PC-9 (cell line): ENCODE data around the gene PRKG2. TPM values are rescaled to one million over a fixed set of nuclear protein-coding genes. Genes with fewer than 3 reads are reported as not detected.

Source experiments
- BruUV-seq: library from RNA; stranded (reverse); fragments of 400-500 nt; replicated peaks from 2 replicates; lab custom pipeline; 2021; lab: Mats Ljungman, UMichigan
- CTCF ChIA-PET: fragments of 300-600 bp; sonication (Branson Sonifier 250); formaldehyde crosslinking; loops from one replicate; lab custom pipeline; 2022; ENCODE audit warnings: antibody characterized with exemption; lab: Charles Lee
- POLR2A ChIA-PET: fragments of 300-600 bp; sonication (Branson Sonifier 250); formaldehyde crosslinking; loops from one replicate; lab custom pipeline; 2022; ENCODE audit warnings: antibody characterized with exemption; ENCODE audit not compliant: unreplicated experiment; lab: Charles Lee
- DNase-seq, 2 experiments: peaks; one replicate each; pipeline versions ENCODE4 v3.0.0 to v3.0.0-alpha.2; 2015 to 2022; ENCODE audit warnings: mixed read lengths in 1 of 2
- H2AFZ ChIP-seq: fragments of 200-600 bp; sonication (generic); 2 replicates; pipeline ENCODE4 v1.8.1; 2017; ENCODE audit warnings: antibody characterized with exemption
- H3F3A ChIP-seq: fragments of 200-600 bp; sonication (generic); 2 replicates; pipeline ENCODE4 v1.8.1; 2017; ENCODE audit warnings: antibody characterized with exemption, mild to moderate bottlenecking, low read depth; ENCODE audit not compliant: insufficient read depth
- H3K27ac ChIP-seq: fragments of 200-600 bp; sonication (generic); 2 replicates; pipeline ENCODE4 v1.6.1; 2016; ENCODE audit warnings: mixed run types
- H3K27me3 ChIP-seq: fragments of 200-600 bp; sonication (generic); 2 replicates; pipeline ENCODE4 v1.6.1; 2016; ENCODE audit warnings: low read depth, mixed run types; ENCODE audit not compliant: insufficient read depth
- H3K36me3 ChIP-seq: fragments of 200-600 bp; sonication (generic); 2 replicates; pipeline ENCODE4 v1.6.1; 2016; ENCODE audit warnings: low read depth, mixed run types
- H3K4me1 ChIP-seq: fragments of 200-600 bp; sonication (generic); replicated peaks from 2 replicates; pipeline ENCODE4 v1.6.1; 2016; ENCODE audit warnings: mixed run types; ENCODE audit not compliant: insufficient read depth
- H3K4me2 ChIP-seq: fragments of 200-600 bp; sonication (generic); 2 replicates; pipeline ENCODE4 v1.6.1; 2017; ENCODE audit warnings: mixed run types
- H3K4me3 ChIP-seq: fragments of 200-600 bp; sonication (generic); 2 replicates; pipeline ENCODE4 v1.6.1; 2016; ENCODE audit warnings: mixed run types
- H3K79me2 ChIP-seq: fragments of 200-600 bp; sonication (generic); 2 replicates; pipeline ENCODE4 v1.6.1; 2017; ENCODE audit warnings: low read depth, mixed run types
- H3K9me2 ChIP-seq: fragments of 200-600 bp; sonication (generic); 2 replicates; pipeline ENCODE4 v1.8.1; 2017; ENCODE audit warnings: mild to moderate bottlenecking; ENCODE audit not compliant: insufficient read depth
- H3K9me3 ChIP-seq: fragments of 200-600 bp; sonication (generic); 2 replicates; pipeline ENCODE4 v1.8.1; 2016; ENCODE audit warnings: low read depth; ENCODE audit not compliant: insufficient read depth
- H4K20me1 ChIP-seq: fragments of 200-600 bp; sonication (generic); 2 replicates; pipeline ENCODE4 v1.8.1; 2017; ENCODE audit not compliant: insufficient read depth
- EZH2 ChIP-seq: fragments of 200-600 bp; sonication (generic); IDR thresholded peaks from 2 replicates; pipeline ENCODE4 v1.8.0; 2017; ENCODE audit warnings: antibody characterized with exemption, low read depth
- intact Hi-C: fragments of 100-400 bp; cut with micrococcal nuclease; formaldehyde crosslinking; loops from one replicate; pipeline ENCODE4 v1.10.0; 2022; ENCODE audit not compliant: unreplicated experiment
- total RNA-seq: library from RNA; stranded (reverse); gene quantifications from 2 replicates; pipeline ENCODE4 v1.2.3, GENCODE V29; 2021
- TF ChIP-seq, protein P1 (sequence below): fragments of 200-600 bp; sonication (generic); conservative IDR thresholded peaks from 2 replicates; pipeline ENCODE4 v1.6.1; 2017; ENCODE audit warnings: mixed run types, antibody characterized with exemption, mild to moderate bottlenecking, moderate library complexity

The PRKG2 gene
- total RNA-seq, 1 experiment from 2014 or later, result not detected

DNA sequence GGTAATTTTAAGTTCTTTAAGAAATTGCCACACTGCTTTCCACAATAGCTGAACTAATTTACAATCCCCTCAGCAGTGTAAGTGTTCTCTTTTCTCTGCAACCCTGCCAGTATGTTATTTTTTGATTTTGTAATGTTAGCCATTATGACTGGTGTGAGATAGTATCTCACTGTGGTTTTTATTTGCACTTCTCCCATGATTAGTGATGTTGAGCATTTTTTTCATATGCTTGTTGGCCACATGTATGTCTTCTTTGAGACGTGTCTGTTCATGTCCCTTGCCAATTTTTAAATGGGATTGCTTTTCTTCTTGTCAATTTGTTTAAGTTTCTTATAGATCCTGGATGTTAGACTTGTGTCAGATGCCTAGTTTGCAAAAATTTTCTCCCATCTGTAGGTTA lies 98.5 kb downstream of the PRKG2 start:
- Histone ChIP-seq H3K4me2 (no peak overlapping the region), H3K9me3 (no peaks in the 10 kb centered on the region), H3K9me2 (no peaks in the 10 kb centered on the region), H4K20me1 (no peaks in the 10 kb centered on the region), H3K27me3 (no peaks in the 10 kb centered on the region), H3K4me3 (no peak overlapping the region), H3F3A (no peaks in the 10 kb centered on the region), H3K4me1 (no peaks in the 10 kb centered on the region), H3K79me2 (no peaks in the 10 kb centered on the region), H3K27ac (no peak overlapping the region), H3K36me3 (no peaks in the 10 kb centered on the region), H2AFZ (no peak overlapping the region)
- ChIA-PET CTCF (no interaction called here), POLR2A (no interaction called here)
- TF ChIP-seq, protein P1, sequence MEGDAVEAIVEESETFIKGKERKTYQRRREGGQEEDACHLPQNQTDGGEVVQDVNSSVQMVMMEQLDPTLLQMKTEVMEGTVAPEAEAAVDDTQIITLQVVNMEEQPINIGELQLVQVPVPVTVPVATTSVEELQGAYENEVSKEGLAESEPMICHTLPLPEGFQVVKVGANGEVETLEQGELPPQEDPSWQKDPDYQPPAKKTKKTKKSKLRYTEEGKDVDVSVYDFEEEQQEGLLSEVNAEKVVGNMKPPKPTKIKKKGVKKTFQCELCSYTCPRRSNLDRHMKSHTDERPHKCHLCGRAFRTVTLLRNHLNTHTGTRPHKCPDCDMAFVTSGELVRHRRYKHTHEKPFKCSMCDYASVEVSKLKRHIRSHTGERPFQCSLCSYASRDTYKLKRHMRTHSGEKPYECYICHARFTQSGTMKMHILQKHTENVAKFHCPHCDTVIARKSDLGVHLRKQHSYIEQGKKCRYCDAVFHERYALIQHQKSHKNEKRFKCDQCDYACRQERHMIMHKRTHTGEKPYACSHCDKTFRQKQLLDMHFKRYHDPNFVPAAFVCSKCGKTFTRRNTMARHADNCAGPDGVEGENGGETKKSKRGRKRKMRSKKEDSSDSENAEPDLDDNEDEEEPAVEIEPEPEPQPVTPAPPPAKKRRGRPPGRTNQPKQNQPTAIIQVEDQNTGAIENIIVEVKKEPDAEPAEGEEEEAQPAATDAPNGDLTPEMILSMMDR, result no peak
- no peak for TF ChIP-seq EZH2
- no TSS peak for BruUV-seq
- intact Hi-C loops, result no loop called here
- DNase-seq, result no peak

DNA sequence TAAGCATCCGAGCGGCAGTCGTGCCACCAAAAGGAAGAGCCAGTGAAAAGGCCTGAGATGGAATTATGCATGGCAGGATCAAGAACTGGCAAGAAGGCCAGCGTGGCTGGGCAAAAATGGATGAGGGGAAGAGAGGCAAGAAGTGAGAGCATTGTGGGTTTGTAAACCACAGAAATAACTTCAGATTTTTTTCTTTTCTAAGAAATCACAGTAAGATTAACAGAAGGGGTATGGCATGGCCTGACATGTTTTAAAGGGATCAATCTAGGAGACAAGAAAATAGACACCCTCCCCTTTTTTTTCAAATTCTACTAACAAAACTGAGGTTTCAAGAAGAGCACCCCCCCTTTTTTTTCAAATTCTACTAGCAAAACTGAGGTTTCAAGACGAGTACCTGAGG lies 102.0 kb downstream of the PRKG2 start:
- intact Hi-C loops, result no loop called here

DNA sequence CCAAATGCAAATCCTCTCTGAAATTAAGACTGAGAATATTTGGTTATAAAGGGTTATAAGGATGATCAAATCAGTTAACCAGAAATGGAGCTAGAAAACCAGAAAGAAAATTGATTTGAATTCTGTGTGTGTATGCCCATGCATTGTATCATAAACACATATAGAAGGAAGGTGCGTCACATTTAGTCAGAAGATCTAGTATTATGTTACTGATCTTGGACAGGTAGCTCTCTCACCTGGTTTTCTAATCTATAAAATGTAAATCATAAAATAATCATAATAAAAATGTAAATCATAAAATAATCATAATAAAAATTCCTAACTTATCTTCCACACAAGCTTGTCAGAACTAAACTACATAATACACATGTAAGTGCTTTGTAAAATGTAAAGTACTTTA lies 105.7 kb downstream of the PRKG2 start:
- TF ChIP-seq, protein P1, result no peak
- TF ChIP-seq EZH2, result no peak
- H3K4me3 ChIP-seq, result no peak overlapping the region
- POLR2A ChIA-PET, result no interaction called here
- no peaks in the 10 kb centered on the region for H3K9me3 ChIP-seq
- no peak overlapping the region for H3K4me2 ChIP-seq
- no peaks in the 10 kb centered on the region for H3K79me2 ChIP-seq
- intact Hi-C loops, result no loop called here
- no peaks in the 10 kb centered on the region for H4K20me1 ChIP-seq
- CTCF ChIA-PET, result no interaction called here
- H3K4me1 ChIP-seq, result no peaks in the 10 kb centered on the region
- no peak overlapping the region for H2AFZ ChIP-seq
- H3K9me2 ChIP-seq, result no peaks in the 10 kb centered on the region
- no peaks in the 10 kb centered on the region for H3K27me3 ChIP-seq
- H3F3A ChIP-seq, result no peaks in the 10 kb centered on the region
- no peak for DNase-seq
- H3K27ac ChIP-seq, result no peak overlapping the region
- H3K36me3 ChIP-seq, result no peaks in the 10 kb centered on the region
- BruUV-seq, result no TSS peak

More for the DNA sequence above, 102.0 kb downstream of the PRKG2 start:
- no peaks in the 10 kb centered on the region for H3F3A ChIP-seq
- H3K9me3 ChIP-seq, result no peaks in the 10 kb centered on the region
- no peaks in the 10 kb centered on the region for H3K36me3 ChIP-seq
- ChIA-PET POLR2A (no interaction called here), CTCF (no interaction called here)
- H3K79me2 ChIP-seq, result no peaks in the 10 kb centered on the region
- TF ChIP-seq EZH2, result no peak
- no peak for DNase-seq
- H3K9me2 ChIP-seq, result no peaks in the 10 kb centered on the region
- H3K27me3 ChIP-seq, result no peaks in the 10 kb centered on the region
- no TSS peak for BruUV-seq
- no peak overlapping the region for H2AFZ ChIP-seq
- H3K4me3 ChIP-seq, result no peak overlapping the region
- no peaks in the 10 kb centered on the region for H4K20me1 ChIP-seq
- no peaks in the 10 kb centered on the region for H3K4me1 ChIP-seq
- no peak overlapping the region for H3K27ac ChIP-seq
- H3K4me2 ChIP-seq, result no peak overlapping the region

DNA sequence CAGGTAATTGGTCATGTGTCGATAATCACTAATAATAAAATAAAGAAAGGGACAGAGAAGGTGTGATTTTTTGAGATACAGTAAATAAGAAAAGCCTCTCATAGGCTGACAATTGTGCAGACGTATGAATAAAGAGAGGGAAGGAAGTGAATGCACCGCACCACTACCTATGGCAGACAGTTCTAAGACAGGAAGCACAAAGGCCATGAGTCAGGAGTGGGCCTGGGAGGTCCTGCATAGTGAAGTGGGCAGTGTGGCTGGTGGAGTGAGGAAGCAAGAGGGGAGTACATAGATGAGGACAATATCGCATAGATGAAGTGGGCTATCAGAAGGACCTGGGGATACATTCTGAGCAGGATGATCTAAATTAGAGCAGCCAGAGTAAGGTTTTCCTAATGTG lies 108.9 kb downstream of the PRKG2 start:
- Histone ChIP-seq H3K4me3 (no peak overlapping the region), H3K36me3 (no peaks in the 10 kb centered on the region), H3K4me1 (no peaks in the 10 kb centered on the region), H4K20me1 (no peaks in the 10 kb centered on the region), H2AFZ (no peak overlapping the region), H3K27me3 (no peaks in the 10 kb centered on the region), H3K9me2 (no peaks in the 10 kb centered on the region), H3F3A (no peaks in the 10 kb centered on the region), H3K27ac (no peak overlapping the region), H3K4me2 (no peak overlapping the region), H3K9me3 (no peaks in the 10 kb centered on the region), H3K79me2 (no peaks in the 10 kb centered on the region)
- no TSS peak for BruUV-seq
- intact Hi-C loops, result no loop called here
- TF ChIP-seq, protein P1, result no peak
- no peak for TF ChIP-seq EZH2
- no peak for DNase-seq
- ChIA-PET CTCF (no interaction called here), POLR2A (no interaction called here)
